ENCODE data around the gene MAP2K3.

Gene MAP2K3

DNA sequence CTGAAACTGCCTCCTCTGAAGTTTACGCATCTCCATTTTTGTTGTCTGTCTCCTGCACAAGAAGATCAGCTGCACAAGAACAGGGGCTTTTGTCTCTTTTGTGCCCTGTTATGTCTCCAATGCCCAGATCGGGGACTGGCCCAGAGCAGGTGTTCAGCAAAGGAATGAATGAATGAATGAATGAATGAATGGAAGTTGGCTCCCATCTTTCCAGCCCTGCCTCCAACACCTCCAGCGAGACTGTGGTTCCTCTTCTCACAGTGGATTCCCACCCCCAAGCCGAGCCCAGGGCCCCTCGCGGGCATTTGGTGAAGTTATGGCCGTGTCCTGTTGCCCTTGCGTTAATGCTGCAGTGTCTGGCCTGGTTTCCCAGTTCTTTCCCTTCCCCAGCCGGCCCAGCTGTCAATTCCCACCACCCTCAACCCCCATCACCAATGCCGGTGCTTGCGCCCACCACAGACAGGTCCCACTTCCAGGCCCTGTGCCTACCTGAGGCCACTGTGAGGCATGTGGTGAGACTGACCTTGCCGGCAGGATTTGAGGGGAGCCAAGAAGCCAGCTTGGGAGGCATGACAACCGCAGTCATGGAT, 70.4 kb downstream of the MAP2K3 start:
- DNase-seq: no peak

DNA sequence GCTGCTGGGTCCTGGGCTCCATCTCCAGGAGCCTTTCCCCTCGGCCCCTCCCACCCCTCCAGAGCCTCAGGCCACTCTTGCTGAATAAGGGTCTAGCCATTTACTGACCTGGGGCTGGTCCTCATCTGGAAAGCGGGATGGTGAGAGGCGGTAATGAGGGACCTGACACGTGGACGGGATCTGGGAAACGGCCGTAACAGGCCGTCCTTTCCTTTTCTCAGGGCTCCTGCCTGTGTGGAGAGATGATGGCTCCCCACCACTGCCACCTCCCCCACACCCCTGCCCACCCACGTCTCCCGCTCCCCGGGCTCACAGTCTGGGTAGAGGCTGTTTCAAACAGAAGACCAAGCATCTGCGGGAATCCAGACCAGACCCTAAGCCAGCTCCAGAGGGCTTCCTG, 71.1 kb downstream of the MAP2K3 start:
- no peak for DNase-seq

GRCh38 chr17:21356537-21357127, 72.1 kb downstream of the MAP2K3 start:
- DNase-seq: no peak

DNA sequence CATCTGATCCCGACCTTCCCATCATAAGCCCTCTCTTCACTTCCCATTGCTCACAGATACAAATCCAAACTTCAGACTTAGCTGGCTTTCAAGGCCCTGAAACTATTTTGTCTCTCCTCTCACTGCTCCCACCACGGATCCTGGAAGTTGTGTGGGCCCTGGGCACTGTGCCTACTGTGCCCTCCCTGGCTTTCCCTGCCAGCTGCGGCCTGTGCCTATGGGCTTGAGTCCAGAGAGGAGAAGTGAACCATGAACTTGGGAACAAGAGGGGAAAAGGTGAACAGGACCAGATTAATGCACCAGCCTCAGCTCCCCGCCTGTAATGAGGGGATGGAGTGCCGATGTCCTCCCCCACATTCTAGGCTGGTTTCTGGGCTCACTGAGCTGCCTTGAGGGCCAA, 72.8 kb downstream of the MAP2K3 start:
- no peak for DNase-seq

DNA sequence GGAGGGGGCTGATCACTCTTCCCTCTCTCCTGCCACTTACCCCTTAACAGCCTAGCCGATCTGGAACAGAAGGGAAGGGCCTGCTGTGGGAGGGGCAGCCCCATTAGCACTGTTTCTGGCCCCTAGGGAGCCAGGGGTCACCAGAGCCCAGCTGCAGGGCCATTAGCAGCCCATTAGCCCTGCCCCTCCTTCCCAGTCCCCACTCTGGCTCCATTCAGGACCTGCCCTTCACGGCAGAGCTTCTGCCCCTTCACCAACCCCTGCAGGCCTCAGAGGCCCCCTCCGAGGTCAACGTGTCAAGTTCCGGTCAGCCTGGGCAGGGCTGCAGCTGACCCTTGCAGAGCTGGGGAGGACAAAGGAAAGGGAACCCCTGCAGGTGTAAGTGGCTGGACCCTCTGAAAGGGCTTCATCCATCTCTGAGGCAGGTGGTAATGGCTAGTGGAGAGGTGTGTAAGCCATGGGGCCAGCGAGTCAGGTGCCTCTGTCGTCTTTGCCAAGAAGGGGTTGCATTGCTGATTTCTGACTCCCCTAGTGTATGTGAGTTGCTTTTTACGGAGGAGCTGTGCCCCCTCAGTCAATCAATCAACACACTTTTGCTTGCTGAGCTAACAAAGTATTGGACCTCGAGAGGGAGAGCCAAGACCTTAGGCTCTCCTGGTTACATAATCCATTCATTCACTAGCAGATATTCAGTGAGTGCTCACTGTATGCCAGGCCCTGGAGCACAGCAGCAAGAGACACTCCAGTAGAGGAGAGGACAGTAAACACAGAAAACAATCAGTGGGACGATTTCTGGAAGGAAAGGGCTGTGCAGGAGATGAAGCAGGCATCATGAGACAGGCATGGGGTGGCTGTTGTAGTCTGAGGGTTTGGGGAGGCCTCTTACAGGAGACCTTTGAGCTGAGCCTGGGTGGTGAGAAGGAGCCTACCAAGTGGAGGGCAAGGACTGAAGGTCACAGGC, 73.5 kb downstream of the MAP2K3 start:
- no peak for DNase-seq

DNA sequence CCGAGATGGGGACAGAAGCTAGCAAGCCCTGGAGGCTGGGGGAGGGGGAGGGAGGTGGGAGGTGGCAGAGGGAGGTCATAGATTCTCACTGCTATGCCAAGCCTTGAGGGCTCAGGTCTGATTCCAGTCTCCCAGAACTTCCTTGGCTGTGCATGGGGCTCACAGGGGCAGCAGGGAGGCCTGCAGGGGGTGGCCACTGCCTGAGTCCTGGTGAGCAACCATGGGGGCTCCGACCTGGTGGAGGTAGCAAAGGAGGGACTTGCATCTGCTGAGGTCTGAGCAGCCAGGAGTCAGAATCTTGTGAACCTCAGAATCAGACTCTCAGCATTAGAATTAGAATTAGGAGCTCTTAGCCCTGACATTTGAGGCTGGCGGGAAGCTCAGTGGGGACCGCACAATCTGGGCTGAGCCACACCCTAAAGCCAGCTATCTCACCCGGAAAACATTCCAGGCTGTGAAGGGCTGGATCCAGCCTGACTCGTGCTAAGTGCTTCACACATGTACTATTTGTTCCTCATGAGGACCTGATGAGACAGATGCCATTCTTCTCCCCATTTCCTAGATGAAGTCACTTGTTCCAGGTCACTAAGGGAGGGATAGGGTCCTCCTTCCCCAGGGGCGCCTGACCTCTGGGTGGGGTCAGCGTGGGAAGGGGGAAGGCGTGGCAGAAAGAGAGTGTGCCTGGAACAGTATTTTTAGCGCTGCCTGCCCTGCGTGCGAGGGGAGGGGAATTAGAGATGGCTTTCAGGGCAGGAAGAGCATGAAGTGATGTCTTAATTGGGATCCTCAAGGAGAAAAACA, 74.4 kb downstream of the MAP2K3 start:
- no peak for DNase-seq

GRCh38 chr17:21359483-21359840, 75.0 kb downstream of the MAP2K3 start:
- no peak for DNase-seq

DNA sequence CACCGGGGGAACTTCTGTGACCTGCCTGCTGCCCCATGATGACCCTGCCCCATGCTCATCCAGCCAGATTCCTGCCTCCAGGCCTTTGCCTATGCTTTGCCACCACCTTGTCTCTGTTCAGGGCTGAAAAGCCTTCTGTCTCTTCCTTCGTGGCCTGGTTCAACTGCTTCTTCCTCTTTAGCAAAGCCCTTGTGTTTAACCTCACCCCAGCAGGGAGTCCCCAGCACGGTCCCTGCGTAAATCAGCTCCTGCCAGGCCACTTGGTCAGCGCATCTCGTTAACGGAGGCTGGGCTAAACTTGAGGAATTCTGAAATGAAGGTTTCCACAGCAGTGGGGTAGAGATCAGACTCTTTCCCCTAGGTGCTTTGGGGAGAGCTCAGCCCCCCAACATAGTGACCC, 75.5 kb downstream of the MAP2K3 start:
- no peak for DNase-seq

GRCh38 chr17:21361020-21361809, 76.7 kb downstream of the MAP2K3 start:
- no peak for DNase-seq

- no peak for DNase-seq
Observed at GRCh38 chr17:21362331-21362931, 77.9 kb downstream of the MAP2K3 start.

GRCh38 chr17:21363776-21364642, 79.5 kb downstream of the MAP2K3 start:
- DNase-seq: no peak

Data from right hindlimb (tissue), 1 donor.